ENCODE measurements around the gene RAVER1. TPM values are rescaled to one million over a fixed set of nuclear protein-coding genes. Genes with fewer than 3 reads are reported as not detected.

The RAVER1 gene
- total RNA-seq, 1 experiment from 2014 or later = 55.6 TPM

- in situ Hi-C loops (cut with HindIII; ENCODE audit: low pct_unique_long_range_greater_than_20kb, low sequenced_read_pairs) (no loop called here), intact Hi-C loops (cut with micrococcal nuclease; ENCODE audit: unreplicated experiment) (no loop called here)
- TF ChIP-seq TCF7L2 (IDR thresholded peaks at IDR 0.05; ENCODE audit: low read depth, low read length) (no peak), CTCF (IDR thresholded peaks at IDR 0.05) (no peak), REST (IDR thresholded peaks at IDR 0.05; ENCODE audit: insufficient read depth in 1 of 2, low read depth in 2 of 2, low read length in 1 of 2) (no peak), SIN3A (IDR thresholded peaks at IDR 0.05; ENCODE audit: borderline replicate concordance, insufficient read depth, low read depth, low read length) (no peak), POLR2AphosphoS5 (IDR thresholded peaks at IDR 0.05; ENCODE audit: low read depth, low read length) (no peak)
- H3K36me3 ChIP-seq (ENCODE audit: control insufficient read depth, insufficient read depth, low read length) = peaks cover 6% of the 10 kb centered on the region; the same call in 1 of the 2 replicates
- H3K4me1 ChIP-seq (ENCODE audit: control insufficient read depth, insufficient read depth, low read length) = no peaks in the 10 kb centered on the region
- CTCF ChIA-PET = no interaction called here
- no peak for ATAC-seq
- POLR2A ChIA-PET = interaction anchor here (0.7 kb wide), 1 partner anchor 49 kb away, joined by 3 read pairs; no protein-coding TSS in a partner anchor
- no peaks in the 10 kb centered on the region for H3K27me3 ChIP-seq (ENCODE audit: control insufficient read depth, insufficient read depth, low read length)
- H3K27ac ChIP-seq (ENCODE audit: low read length) = no peak overlapping the region
- H3K4me3 ChIP-seq (ENCODE audit: low read depth in 2 of 2, low read length in 2 of 2) = no peak overlapping the region
- DNase-seq (ENCODE audit: low read depth, low spot score) = no peak
- no peaks in the 10 kb centered on the region for H3K9me3 ChIP-seq (ENCODE audit: control insufficient read depth, insufficient read depth, low read depth, low read length)
- BruUV-seq (replicated peaks) = no TSS peak
Observed at GRCh38 chr19:10325732-10326131, 7.6 kb downstream of the RAVER1 start.

GRCh38 chr19:10321874-10322835 is 11.2 kb downstream of the RAVER1 start:
- H3K9me3 ChIP-seq (ENCODE audit: control insufficient read depth, insufficient read depth, low read depth, low read length) = no peaks in the 10 kb centered on the region
- intact Hi-C loops (cut with micrococcal nuclease; ENCODE audit: unreplicated experiment) (no loop called here), in situ Hi-C loops (cut with HindIII; ENCODE audit: low pct_unique_long_range_greater_than_20kb, low sequenced_read_pairs) (no loop called here)
- ATAC-seq (no peak), DNase-seq (ENCODE audit: low read depth, low spot score) (no peak)
- H3K27ac ChIP-seq (ENCODE audit: low read length) = no peak overlapping the region
- BruUV-seq (replicated peaks) = no TSS peak
- H3K27me3 ChIP-seq (ENCODE audit: control insufficient read depth, insufficient read depth, low read length) = no peaks in the 10 kb centered on the region
- no peaks in the 10 kb centered on the region for H3K4me1 ChIP-seq (ENCODE audit: control insufficient read depth, insufficient read depth, low read length)
- ChIA-PET POLR2A (no interaction called here), CTCF (interaction anchor here (0.6 kb wide), 1 partner anchor 69 kb away, joined by 12 read pairs; no protein-coding TSS in a partner anchor)
- no peaks in the 10 kb centered on the region; the same call in 1 of the 2 replicates for H3K36me3 ChIP-seq (ENCODE audit: control insufficient read depth, insufficient read depth, low read length)
- TF ChIP-seq SIN3A (IDR thresholded peaks at IDR 0.05; ENCODE audit: borderline replicate concordance, insufficient read depth, low read depth, low read length) (no peak), POLR2AphosphoS5 (IDR thresholded peaks at IDR 0.05; ENCODE audit: low read depth, low read length) (no peak), REST (IDR thresholded peaks at IDR 0.05; ENCODE audit: insufficient read depth in 1 of 2, low read depth in 2 of 2, low read length in 1 of 2) (no peak), CTCF (IDR thresholded peaks at IDR 0.05) (no peak), TCF7L2 (IDR thresholded peaks at IDR 0.05; ENCODE audit: low read depth, low read length) (no peak)
- no peak overlapping the region for H3K4me3 ChIP-seq (ENCODE audit: low read depth in 2 of 2, low read length in 2 of 2)

All from Panc1 (cell line).